Osteocyte (in vitro differentiated cells): ENCODE results near the gene SLC6A5. TPM values are rescaled to one million over a fixed set of nuclear protein-coding genes. Genes with fewer than 3 reads are reported as not detected.
"Not testable (repeated sequence)": the region's sequence is repeated elsewhere in the genome, so short reads cannot be mapped to it uniquely, and the experiment has no call there.

Experiments used
- DNase-seq: peaks from one replicate; pipeline ENCODE4 v3.0.0; 2021; ENCODE audit warnings: mixed read lengths; ENCODE audit not compliant: unreplicated experiment; ENCODE audit errors: extremely low spot score
- H3K27ac Mint-ChIP-seq: one replicate; pipeline ENCODE4 v1.8.0; 2021; ENCODE audit warnings: mild to moderate bottlenecking, mixed read lengths; ENCODE audit not compliant: unreplicated experiment
- H3K27me3 Mint-ChIP-seq: one replicate; pipeline ENCODE4 v1.8.0; 2021; ENCODE audit warnings: mixed read lengths; ENCODE audit not compliant: unreplicated experiment
- H3K36me3 Mint-ChIP-seq: one replicate; pipeline ENCODE4 v1.8.0; 2021; ENCODE audit warnings: mixed read lengths; ENCODE audit not compliant: unreplicated experiment
- H3K4me1 Mint-ChIP-seq: one replicate; pipeline ENCODE4 v1.8.0; 2021; ENCODE audit warnings: mixed read lengths; ENCODE audit not compliant: unreplicated experiment
- H3K4me3 Mint-ChIP-seq: one replicate; pipeline ENCODE4 v1.8.0; 2021; ENCODE audit warnings: mild to moderate bottlenecking, moderate library complexity, mixed read lengths; ENCODE audit not compliant: unreplicated experiment
- H3K9me3 Mint-ChIP-seq: one replicate; pipeline ENCODE4 v1.8.0; 2021; ENCODE audit warnings: mixed read lengths; ENCODE audit not compliant: unreplicated experiment
- long read RNA-seq: library from polyadenylated mRNA; unstranded; transcript quantifications from one replicate; pipeline ENCODE4 v2.0.0, GENCODE V29; 2021
- total RNA-seq: library from RNA; stranded (reverse); gene quantifications from 2 replicates; pipeline ENCODE4 v1.2.1, GENCODE V29; 2021
- TF ChIP-seq, protein P1 (sequence below): fragments of 200-600 bp; sonication (generic); IDR thresholded peaks from 2 replicates; pipeline ENCODE4 v1.5.0; 2021; ENCODE audit warnings: antibody characterized with exemption, mild to moderate bottlenecking, moderate library complexity

The SLC6A5 gene
- total RNA-seq: not detected in 2 replicates
- long read RNA-seq: 0 reads

DNA sequence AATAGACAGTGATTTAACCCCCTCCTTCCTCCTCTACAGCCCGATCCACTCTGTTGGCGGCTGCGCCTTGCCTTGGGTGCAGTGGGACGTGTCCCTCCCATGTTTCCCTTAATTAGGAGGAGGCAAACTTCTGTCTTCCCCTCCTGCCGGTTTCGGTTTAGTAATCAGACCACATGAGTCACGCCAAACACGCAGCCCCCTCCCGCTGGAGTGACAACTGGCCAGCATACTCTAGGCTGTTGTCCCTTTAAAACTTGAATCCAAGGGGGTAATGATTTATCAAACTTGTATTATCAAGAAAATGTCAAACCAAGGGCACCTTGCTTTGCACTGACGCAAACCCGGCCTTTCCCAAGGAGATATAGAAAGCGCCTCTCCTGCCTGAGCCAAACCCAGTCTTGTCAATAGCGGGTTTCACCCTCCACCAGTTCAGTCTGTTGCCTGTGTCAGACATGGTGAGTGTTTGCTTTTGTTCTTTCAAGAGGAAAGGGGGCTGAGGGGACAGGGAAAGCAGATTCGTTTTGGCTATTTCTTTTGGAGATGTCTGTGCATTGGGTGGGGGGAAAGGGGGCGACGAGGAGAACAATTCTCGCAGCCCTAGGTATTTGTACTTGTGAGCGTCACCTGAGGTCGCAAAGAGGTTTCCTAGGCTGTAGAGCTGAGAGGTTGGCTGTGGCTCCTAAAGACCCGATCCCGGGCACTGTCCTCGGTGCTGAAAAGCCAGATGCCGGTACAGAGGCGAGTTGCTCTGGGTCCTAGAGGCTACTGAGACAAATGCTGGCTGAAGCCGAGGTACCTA lies at the start of gene SLC6A5:
TSS of gene SLC6A5 (plus strand) at position 388 of the 799 bp plus-strand sequence. CDS start at position 453, 65 bp downstream.
- TF ChIP-seq, protein P1, sequence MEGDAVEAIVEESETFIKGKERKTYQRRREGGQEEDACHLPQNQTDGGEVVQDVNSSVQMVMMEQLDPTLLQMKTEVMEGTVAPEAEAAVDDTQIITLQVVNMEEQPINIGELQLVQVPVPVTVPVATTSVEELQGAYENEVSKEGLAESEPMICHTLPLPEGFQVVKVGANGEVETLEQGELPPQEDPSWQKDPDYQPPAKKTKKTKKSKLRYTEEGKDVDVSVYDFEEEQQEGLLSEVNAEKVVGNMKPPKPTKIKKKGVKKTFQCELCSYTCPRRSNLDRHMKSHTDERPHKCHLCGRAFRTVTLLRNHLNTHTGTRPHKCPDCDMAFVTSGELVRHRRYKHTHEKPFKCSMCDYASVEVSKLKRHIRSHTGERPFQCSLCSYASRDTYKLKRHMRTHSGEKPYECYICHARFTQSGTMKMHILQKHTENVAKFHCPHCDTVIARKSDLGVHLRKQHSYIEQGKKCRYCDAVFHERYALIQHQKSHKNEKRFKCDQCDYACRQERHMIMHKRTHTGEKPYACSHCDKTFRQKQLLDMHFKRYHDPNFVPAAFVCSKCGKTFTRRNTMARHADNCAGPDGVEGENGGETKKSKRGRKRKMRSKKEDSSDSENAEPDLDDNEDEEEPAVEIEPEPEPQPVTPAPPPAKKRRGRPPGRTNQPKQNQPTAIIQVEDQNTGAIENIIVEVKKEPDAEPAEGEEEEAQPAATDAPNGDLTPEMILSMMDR: no peak
- H3K27me3 Mint-ChIP-seq: peaks cover 15% of the 10 kb centered on the region
- no peak within 1 kb of the TSS for H3K4me3 Mint-ChIP-seq
- H3K4me1 Mint-ChIP-seq: no peaks in the 10 kb centered on the region
- H3K27ac Mint-ChIP-seq: no peak within 1 kb of the TSS
- no peaks in the 10 kb centered on the region for H3K36me3 Mint-ChIP-seq
- peaks cover 4% of the 10 kb centered on the region for H3K9me3 Mint-ChIP-seq
- DNase-seq: no peak

DNA sequence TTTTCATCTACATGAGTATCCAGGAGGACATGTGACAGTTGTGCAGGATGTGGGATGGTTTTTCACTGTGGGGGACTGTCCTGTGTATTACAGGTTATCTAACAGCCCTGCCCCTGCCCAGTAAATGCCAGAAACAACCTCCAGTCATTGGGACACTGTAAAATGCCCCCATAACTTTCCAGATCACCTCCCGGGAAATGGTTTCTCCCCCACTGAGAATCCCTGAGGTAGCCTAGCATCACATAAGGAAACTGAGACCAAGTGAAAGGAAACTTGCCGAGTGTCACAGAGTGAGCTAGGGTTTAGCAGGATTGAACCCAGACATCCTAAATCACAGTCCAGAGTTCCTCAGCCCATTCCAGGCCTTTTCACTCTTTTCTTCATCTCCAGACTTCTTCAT lies 48.3 kb upstream of the SLC6A5 start:
- H3K36me3 Mint-ChIP-seq: no peaks in the 10 kb centered on the region
- no peak for DNase-seq
- H3K4me3 Mint-ChIP-seq: no peak overlapping the region
- TF ChIP-seq, protein P1: no peak
- no peaks in the 10 kb centered on the region for H3K27me3 Mint-ChIP-seq
- H3K4me1 Mint-ChIP-seq: no peaks in the 10 kb centered on the region
- H3K9me3 Mint-ChIP-seq: peaks cover 1% of the 10 kb centered on the region
- no peak overlapping the region for H3K27ac Mint-ChIP-seq

GRCh38 chr11:20555783-20556182 lies 43.6 kb upstream of the SLC6A5 start:
- Mint-ChIP-seq H3K4me1 (no peaks in the 10 kb centered on the region), H3K9me3 (peaks cover 6% of the 10 kb centered on the region), H3K27ac (no peak overlapping the region), H3K36me3 (no peaks in the 10 kb centered on the region), H3K27me3 (no peaks in the 10 kb centered on the region), H3K4me3 (no peak overlapping the region)
- TF ChIP-seq, protein P1: no peak
- no peak for DNase-seq

- H3K27ac Mint-ChIP-seq, DNase-seq: not testable (repeated sequence)
These were observed 43.0 kb upstream of the SLC6A5 start for GRCh38 chr11:20556396-20556795.

DNA sequence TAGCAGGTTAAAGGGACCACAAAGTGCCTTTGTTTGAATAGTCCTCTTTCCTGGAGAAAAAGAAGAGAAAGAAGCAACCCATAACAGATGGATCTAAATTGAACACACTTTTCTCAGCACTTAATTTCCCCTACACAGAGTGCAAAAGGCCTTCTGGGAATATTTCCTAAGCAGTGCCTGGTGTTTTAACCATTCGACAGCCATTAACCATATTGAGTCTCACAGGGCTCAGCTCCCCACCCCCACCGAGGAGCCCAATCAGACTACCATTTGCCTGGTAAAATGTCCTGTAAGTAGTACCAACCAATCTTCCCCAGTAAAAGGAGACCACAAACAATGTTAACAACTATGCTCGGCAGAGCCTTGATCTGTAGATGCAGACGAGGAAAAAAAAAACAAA lies 40.7 kb upstream of the SLC6A5 start:
- H3K9me3 Mint-ChIP-seq: peaks cover 6% of the 10 kb centered on the region
- H3K36me3 Mint-ChIP-seq: no peaks in the 10 kb centered on the region
- TF ChIP-seq, protein P1: no peak
- H3K27me3 Mint-ChIP-seq: no peaks in the 10 kb centered on the region
- no peak overlapping the region for H3K27ac Mint-ChIP-seq
- DNase-seq: no peak
- no peak overlapping the region for H3K4me3 Mint-ChIP-seq
- H3K4me1 Mint-ChIP-seq: no peaks in the 10 kb centered on the region

More at GRCh38 chr11:20556396-20556795, 43.0 kb upstream of the SLC6A5 start:
- not testable (repeated sequence) for H3K36me3 Mint-ChIP-seq, H3K4me1 Mint-ChIP-seq, H3K9me3 Mint-ChIP-seq, H3K27me3 Mint-ChIP-seq, H3K4me3 Mint-ChIP-seq
